Activated CD8-positive, alpha-beta memory T cell treated with anti-CD3 and anti-CD28 coated beads for 36 hours (primary cell): Measurements from ENCODE around the gene FHIT. TPM values are rescaled to one million over a fixed set of nuclear protein-coding genes. Genes with fewer than 3 reads are reported as not detected.

Experiments
- CTCF ChIA-PET: fragments of 350-600 bp; sonication (Branson Sonifier 250); formaldehyde crosslinking; loops from one replicate; lab custom pipeline; 2021; ENCODE audit warnings: antibody characterized with exemption; lab: Charles Lee
- POLR2A ChIA-PET: fragments of 350-600 bp; sonication (Branson Sonifier 250); formaldehyde crosslinking; loops from one replicate; lab custom pipeline; 2021; ENCODE audit warnings: antibody characterized with exemption; lab: Charles Lee
- total RNA-seq, 2 experiments: library from RNA; stranded (reverse); gene quantifications; one replicate each; pipeline ENCODE4 v1.2.3, GENCODE V29; 2021

FHIT gene
- total RNA-seq, 2 experiments from 2014 or later = 5.0 to 5.7 TPM

DNA sequence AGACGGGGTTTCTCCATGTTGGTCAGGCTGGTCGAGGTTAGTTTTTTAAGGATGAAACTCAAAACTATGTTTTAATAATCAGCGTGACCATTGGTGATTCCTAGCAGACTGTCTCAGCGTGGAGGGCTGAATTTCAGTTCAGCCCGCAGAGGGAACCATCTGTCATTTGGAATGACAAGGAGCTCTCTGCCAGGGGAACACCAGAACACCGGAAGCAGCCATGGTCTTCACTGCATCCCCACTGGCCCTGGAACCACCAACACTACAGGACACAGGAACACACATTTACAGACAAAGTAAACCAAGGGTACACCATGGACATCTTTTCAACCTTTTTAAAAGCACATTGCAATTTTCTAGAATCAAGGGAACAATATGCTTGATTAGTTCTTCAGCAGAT is 424.7 kb downstream of the FHIT start:
- POLR2A ChIA-PET = no interaction called here

GRCh38 chr3:60812502-60812901 is 438.8 kb downstream of the FHIT start:
- ChIA-PET CTCF (no interaction called here), POLR2A (no interaction called here)

More for the DNA sequence above, 424.7 kb downstream of the FHIT start:
- CTCF ChIA-PET = interaction anchor here (0.6 kb wide), 1 partner anchor 282 kb away, joined by 3 read pairs; no protein-coding TSS in a partner anchor

- ChIA-PET CTCF (no interaction called here), POLR2A (no interaction called here)
These were observed 440.4 kb downstream of the FHIT start for GRCh38 chr3:60810881-60811280.

DNA sequence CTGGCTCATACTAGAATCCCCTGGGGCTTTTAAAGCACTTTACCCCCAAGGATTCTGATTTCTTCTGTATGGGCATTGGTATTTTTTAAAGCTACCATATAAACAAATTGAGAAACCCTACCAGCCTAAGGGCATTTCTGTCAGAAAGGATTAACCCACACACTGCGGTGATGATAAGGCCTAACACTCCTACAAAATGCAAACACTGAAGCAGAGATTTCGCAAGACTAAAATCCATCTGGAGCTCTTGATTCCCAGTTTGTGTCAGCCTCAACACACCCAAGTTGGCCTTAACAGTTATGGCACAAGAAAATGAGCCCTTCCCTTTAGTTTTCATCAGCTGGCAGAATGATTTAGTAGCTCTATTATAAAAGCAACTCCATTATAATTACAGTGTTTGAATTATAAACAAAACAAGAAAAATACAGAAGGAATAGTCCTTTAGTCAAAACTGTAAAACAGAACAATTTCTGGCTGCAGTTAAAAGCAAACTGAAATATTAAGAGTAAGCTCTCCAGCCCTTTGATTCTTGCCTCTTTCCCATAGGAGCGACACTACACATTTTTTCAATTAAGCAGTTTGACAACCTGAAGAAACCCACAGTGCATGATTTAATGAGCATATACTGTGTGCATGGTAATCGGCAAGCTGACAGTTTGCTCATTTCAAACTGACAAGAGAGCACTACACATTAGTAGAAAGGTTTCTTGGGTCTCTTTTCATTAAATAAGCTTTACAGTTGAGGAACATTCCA is 441.2 kb downstream of the FHIT start:
- POLR2A ChIA-PET = no interaction called here
- CTCF ChIA-PET = no interaction called here

DNA sequence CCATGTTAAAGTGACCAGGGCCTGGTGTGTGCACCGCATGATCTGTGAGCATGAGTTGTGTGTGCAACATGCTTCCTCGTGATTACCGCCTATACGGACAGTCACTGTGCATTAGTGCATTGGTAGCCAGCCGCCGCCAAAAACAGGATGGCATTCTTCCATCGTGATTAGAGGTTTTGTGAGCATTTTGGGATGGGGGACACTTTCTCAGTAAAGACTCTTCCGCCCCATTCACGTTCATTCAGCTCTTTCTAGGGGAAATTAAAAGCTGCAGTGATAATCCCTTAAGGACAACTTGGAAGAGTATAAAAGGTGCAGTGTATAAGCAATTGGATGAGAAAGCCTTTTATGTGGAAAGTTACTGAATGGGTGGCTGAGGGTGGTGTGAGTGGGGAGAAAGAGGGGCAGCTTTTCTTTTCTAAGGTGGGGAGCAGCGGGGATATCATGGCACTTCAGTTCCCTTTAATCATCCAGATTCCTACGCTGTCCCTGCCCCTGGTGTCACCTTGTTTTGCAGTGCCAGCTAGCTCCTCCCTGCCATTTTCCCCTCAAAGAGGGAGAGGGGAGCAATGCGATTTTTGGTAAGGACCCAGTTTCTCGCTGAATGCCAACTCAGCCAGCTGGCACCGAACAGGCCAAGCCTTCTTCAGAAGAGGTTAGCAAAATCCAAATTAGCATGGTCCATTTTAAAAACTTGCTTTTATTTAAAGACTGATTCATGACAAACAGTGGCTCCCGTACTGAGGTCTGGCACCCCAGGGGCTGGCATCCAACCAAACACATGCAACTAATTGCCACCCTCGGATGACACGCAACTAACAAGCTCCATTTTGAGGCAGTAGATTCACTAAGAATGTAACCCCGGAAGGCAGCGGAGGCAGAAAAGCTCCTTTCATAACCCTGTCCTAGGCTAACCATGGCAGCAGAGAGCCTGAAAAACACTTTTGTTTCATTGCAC is 447.8 kb downstream of the FHIT start:
- ChIA-PET POLR2A (no interaction called here), CTCF (interaction anchor here (1.3 kb wide), 1 partner anchor 10 kb away, joined by 3 read pairs; no protein-coding TSS in a partner anchor)

- ChIA-PET CTCF (no interaction called here), POLR2A (no interaction called here)
These were observed 449.9 kb downstream of the FHIT start for GRCh38 chr3:60801307-60801706.

DNA sequence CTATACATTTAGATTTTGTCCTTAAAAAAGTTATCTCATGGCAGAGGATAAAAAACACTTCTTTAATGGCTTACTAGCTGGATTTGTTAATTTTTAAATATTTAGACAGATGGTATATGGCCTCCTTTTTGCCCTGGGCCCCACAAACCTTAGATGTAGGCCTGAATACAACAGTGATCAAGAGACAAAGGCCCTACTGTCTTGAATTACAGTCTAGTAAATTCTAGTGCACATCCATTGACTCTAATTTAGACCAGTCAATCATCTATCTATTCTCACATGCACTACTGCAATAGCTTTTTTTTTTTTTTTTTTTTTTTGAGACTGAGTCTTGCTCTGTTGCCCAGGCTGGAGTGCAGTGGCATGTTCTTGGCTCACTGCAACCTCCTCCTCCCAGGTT is 452.8 kb downstream of the FHIT start:
- ChIA-PET CTCF (no interaction called here), POLR2A (no interaction called here)

GRCh38 chr3:60792249-60792852 is 458.9 kb downstream of the FHIT start:
- ChIA-PET POLR2A (no interaction called here), CTCF (interaction anchor here (1.2 kb wide), 1 partner anchor 10 kb away, joined by 3 read pairs; no protein-coding TSS in a partner anchor)

- POLR2A ChIA-PET = no interaction called here
- CTCF ChIA-PET = no interaction called here
These were observed 463.1 kb downstream of the FHIT start for GRCh38 chr3:60788185-60788584.

DNA sequence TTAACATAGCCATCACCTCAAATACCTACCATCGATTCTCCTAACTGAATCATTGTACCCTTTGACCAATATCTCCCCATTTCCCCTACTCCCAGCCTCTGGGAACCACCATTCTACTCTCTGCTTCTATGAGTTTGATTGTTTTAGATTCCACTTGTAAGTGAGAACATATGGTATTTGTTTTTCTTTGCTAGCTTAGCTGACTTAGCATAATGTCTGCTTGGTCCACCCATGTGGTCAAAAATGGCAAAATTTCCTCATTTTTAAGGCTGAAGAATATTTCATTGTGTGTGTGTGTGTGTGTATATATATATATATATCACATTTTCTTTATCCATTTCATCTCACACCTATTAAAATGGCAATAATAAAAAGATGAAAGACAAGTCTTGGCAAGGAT is 469.3 kb downstream of the FHIT start:
- ChIA-PET POLR2A (no interaction called here), CTCF (no interaction called here)

GRCh38 chr3:60779637-60780036 is 471.6 kb downstream of the FHIT start:
- ChIA-PET POLR2A (no interaction called here), CTCF (no interaction called here)

GRCh38 chr3:60775985-60776384 is 475.3 kb downstream of the FHIT start:
- ChIA-PET CTCF (no interaction called here), POLR2A (no interaction called here)

DNA sequence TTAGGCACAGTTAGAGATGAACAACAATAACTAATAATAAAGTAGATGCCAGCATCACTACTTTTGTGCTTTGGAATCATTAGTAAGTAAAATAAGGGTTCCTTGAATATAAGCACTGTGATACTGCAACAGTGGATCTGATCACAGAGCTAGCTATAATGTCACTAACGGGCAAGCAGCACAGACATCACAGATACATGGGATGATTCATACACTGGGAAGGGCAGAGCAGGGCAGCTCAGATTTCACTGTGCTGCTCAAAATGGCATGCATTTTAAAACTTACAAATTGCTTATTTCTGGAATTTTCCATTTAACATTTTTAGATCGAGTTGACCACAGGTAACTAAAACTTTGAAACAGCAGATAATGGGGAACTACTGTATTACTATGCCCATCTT is 476.6 kb downstream of the FHIT start:
- ChIA-PET POLR2A (no interaction called here), CTCF (no interaction called here)

GRCh38 chr3:60772584-60772983 is 478.7 kb downstream of the FHIT start:
- POLR2A ChIA-PET = no interaction called here
- CTCF ChIA-PET = no interaction called here

- POLR2A ChIA-PET = no interaction called here
- CTCF ChIA-PET = no interaction called here
These were observed 479.5 kb downstream of the FHIT start for GRCh38 chr3:60771766-60772165.

DNA sequence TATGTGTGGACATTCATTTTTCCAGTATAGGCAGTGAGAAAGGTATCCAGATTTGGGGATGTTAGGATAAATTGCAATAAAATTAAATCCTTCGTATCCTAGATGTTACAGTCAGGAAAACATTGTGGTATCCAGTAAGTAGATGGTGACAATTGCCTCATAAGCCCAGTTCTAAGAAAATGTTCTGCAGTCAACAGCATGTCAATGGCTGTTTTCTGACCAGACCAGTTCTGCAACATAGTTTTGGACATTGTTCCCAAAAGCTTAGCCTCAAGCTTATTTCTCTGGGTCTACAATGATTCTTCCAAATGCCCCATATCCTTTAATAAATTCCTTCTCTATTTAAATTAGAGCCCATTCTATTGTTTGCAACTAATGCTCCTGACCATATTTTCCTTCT is 480.7 kb downstream of the FHIT start:
- ChIA-PET CTCF (no interaction called here), POLR2A (no interaction called here)

GRCh38 chr3:60767536-60767935 is 483.7 kb downstream of the FHIT start:
- POLR2A ChIA-PET = no interaction called here
- CTCF ChIA-PET = no interaction called here

GRCh38 chr3:60765776-60766175 is 485.5 kb downstream of the FHIT start:
- ChIA-PET POLR2A (no interaction called here), CTCF (no interaction called here)

GRCh38 chr3:60764870-60765269 is 486.4 kb downstream of the FHIT start:
- ChIA-PET CTCF (interaction anchor here (0.6 kb wide), 1 partner anchor 344 kb away, joined by 3 read pairs; no protein-coding TSS in a partner anchor), POLR2A (no interaction called here)

- POLR2A ChIA-PET = no interaction called here
- CTCF ChIA-PET = no interaction called here
These were observed 491.1 kb downstream of the FHIT start for GRCh38 chr3:60760145-60760544.
